Ascending aorta (tissue), 2 donors: ENCODE data around the gene DHRS7B. TPM values are rescaled to one million over a fixed set of nuclear protein-coding genes. Genes with fewer than 3 reads are reported as not detected.

Experiments used
- DNase-seq, 2 donors: peaks; one replicate each; pipeline ENCODE4 v3.0.0-alpha.2; 2019; ENCODE audit warnings: low spot score in 2 of 2
- H3K27ac ChIP-seq, 2 donors: fragments of 200-600 bp; sonication (generic); one replicate each; pipeline ENCODE4 v1.5.1; 2016 to 2017; ENCODE audit warnings: mild to moderate bottlenecking in 1 of 2
- H3K27me3 ChIP-seq: fragments of 200-600 bp; sonication (generic); one replicate; pipeline ENCODE4 v1.5.1; 2017
- H3K36me3 ChIP-seq, 2 donors: fragments of 200-600 bp; sonication (generic); one replicate each; pipeline ENCODE4 v1.5.1; 2016
- H3K4me1 ChIP-seq, 2 donors: fragments of 200-600 bp; sonication (generic); one replicate each; pipeline ENCODE4 v1.5.1; 2016 to 2017; ENCODE audit warnings: mild to moderate bottlenecking in 1 of 2
- H3K4me3 ChIP-seq, 2 donors: fragments of 200-600 bp; sonication (generic); one replicate each; pipeline ENCODE4 v1.5.1; 2016 to 2017; ENCODE audit warnings: mild to moderate bottlenecking in 1 of 2
- H3K9me3 ChIP-seq, 2 donors: fragments of 200-600 bp; sonication (generic); one replicate each; pipeline ENCODE4 v1.5.1; 2016
- CTCF ChIP-seq, 3 experiments: fragments of 200-600 bp in 2 of 3; fragments of 450-650 bp in 1 of 3; sonication (generic) in 2 of 3; IDR thresholded peaks; one replicate each; pipeline ENCODE4 v1.5.1; 2016 to 2019; ENCODE audit warnings: antibody characterized with exemption in 3 of 3, mild to moderate bottlenecking in 1 of 3, moderate library complexity in 1 of 3
- intact Hi-C: fragments of 100-400 bp; cut with DNase I; formaldehyde crosslinking; loops from one replicate; pipeline ENCODE4 v1.15.1; 2023
- total RNA-seq: library from RNA; depleted of rRNA; stranded (reverse); fragments of >200 nt; gene quantifications from one replicate; pipeline ENCODE4 v1.1.0, GENCODE V29; 2016

Gene DHRS7B
- total RNA-seq, 1 donor from 2014 or later = 89.5 TPM

- intact Hi-C loops = loop anchor here (1.0 to 2.0 kb wide), 5 partner anchors 40 to 170 kb away; partner anchors contain the start of genes NATD1 and USP22
Observed at GRCh38 chr17:21213638-21214014, 86.9 kb downstream of the DHRS7B start.

GRCh38 chr17:21214015-21214776 is 87.4 kb downstream of the DHRS7B start, which contains the start of gene TMEM11:
TMEM11 (minus strand) TSS chr17:21214161; CDS start chr17:21214152, 9 bp downstream.
- Histone ChIP-seq H3K9me3 (no peaks in the 10 kb centered on the region), H3K4me1 (peaks cover 8 to 34% of the 10 kb centered on the region in 2 donors), H3K36me3 (peaks cover 10 to 11% of the 10 kb centered on the region in 2 donors), H3K27me3 (no peaks in the 10 kb centered on the region), H3K27ac (peak within 1 kb of the TSS; percentile 95 to 97), H3K4me3 (peak within 1 kb of the TSS; percentile 84 to 96)
- DNase-seq = peak; percentile 83 to 97
- peak in 1 of 3 experiments; percentile 2 for TF ChIP-seq CTCF (IDR thresholded peaks at IDR 0.05)
- intact Hi-C loops = loop anchor here (1.0 to 2.0 kb wide), 5 partner anchors 39 to 171 kb away; partner anchors contain the start of genes NATD1 and USP22

More at GRCh38 chr17:21213638-21214014, 86.9 kb downstream of the DHRS7B start:
- Histone ChIP-seq H3K4me1 (peaks cover 8 to 34% of the 10 kb centered on the region in 2 donors), H3K9me3 (no peaks in the 10 kb centered on the region), H3K4me3 (peak overlapping the region; percentile 84 to 96), H3K36me3 (peaks cover 16 to 17% of the 10 kb centered on the region in 2 donors), H3K27me3 (no peaks in the 10 kb centered on the region), H3K27ac (peak overlapping the region; percentile 95 to 97)
- peak in 1 of 2 donors; percentile 68 for DNase-seq
- peak in 2 of 3 experiments; percentile 3 to 15 for TF ChIP-seq CTCF (IDR thresholded peaks at IDR 0.05)

- H3K36me3 ChIP-seq = peaks cover 7 to 8% of the 10 kb centered on the region in 2 donors
- no peaks in the 10 kb centered on the region for H3K9me3 ChIP-seq
- H3K27ac ChIP-seq = peak overlapping the region; percentile 95 to 97
- H3K4me3 ChIP-seq = peak overlapping the region; percentile 84 to 96
- peaks cover 8 to 34% of the 10 kb centered on the region in 2 donors for H3K4me1 ChIP-seq
- TF ChIP-seq CTCF (IDR thresholded peaks at IDR 0.05) = no peak
- no peak for DNase-seq
- intact Hi-C loops = loop anchor here (1.0 to 2.0 kb wide), 5 partner anchors 38 to 172 kb away; partner anchors contain the start of genes NATD1 and USP22
- no peaks in the 10 kb centered on the region for H3K27me3 ChIP-seq
Observed at GRCh38 chr17:21214777-21215541, 88.2 kb downstream of the DHRS7B start.

GRCh38 chr17:21215935-21216334 is 89.2 kb downstream of the DHRS7B start:
- no peak for DNase-seq
- Histone ChIP-seq H3K27ac (no peak overlapping the region), H3K27me3 (no peaks in the 10 kb centered on the region), H3K4me3 (no peak overlapping the region), H3K36me3 (peaks cover 0 to 2% of the 10 kb centered on the region in 2 donors), H3K4me1 (peaks cover 8 to 31% of the 10 kb centered on the region in 2 donors), H3K9me3 (no peaks in the 10 kb centered on the region)
- TF ChIP-seq CTCF (IDR thresholded peaks at IDR 0.05) = no peak
- intact Hi-C loops = loop anchor here (2.0 kb wide), 1 partner anchor 49 kb away; no protein-coding TSS in a partner anchor

GRCh38 chr17:21217346-21217745 is 90.6 kb downstream of the DHRS7B start:
- no peaks in the 10 kb centered on the region for H3K36me3 ChIP-seq
- intact Hi-C loops = no loop called here
- no peak overlapping the region for H3K27ac ChIP-seq
- peaks cover 5 to 17% of the 10 kb centered on the region in 2 donors for H3K4me1 ChIP-seq
- TF ChIP-seq CTCF (IDR thresholded peaks at IDR 0.05) = no peak
- DNase-seq = no peak
- no peak overlapping the region for H3K4me3 ChIP-seq
- no peaks in the 10 kb centered on the region for H3K27me3 ChIP-seq
- H3K9me3 ChIP-seq = no peaks in the 10 kb centered on the region
